OCI-LY3 (cell line): Measurements from ENCODE around the gene FAM227B.

Source experiments
- CTCF ChIP-seq: fragments of 200-600, 300-600 bp; sonication (generic); IDR thresholded peaks from 2 replicates; pipeline ENCODE4 v1.5.1; 2014; ENCODE audit warnings: antibody characterized with exemption, low read length, low read depth
- EZH2phosphoT487 ChIP-seq: fragments of 200-600 bp; shearing (Covaris generic); IDR thresholded peaks from 2 replicates; pipeline ENCODE4 v1.6.1; 2018; ENCODE audit warnings: antibody characterized with exemption, mixed run types, low read depth

DNA sequence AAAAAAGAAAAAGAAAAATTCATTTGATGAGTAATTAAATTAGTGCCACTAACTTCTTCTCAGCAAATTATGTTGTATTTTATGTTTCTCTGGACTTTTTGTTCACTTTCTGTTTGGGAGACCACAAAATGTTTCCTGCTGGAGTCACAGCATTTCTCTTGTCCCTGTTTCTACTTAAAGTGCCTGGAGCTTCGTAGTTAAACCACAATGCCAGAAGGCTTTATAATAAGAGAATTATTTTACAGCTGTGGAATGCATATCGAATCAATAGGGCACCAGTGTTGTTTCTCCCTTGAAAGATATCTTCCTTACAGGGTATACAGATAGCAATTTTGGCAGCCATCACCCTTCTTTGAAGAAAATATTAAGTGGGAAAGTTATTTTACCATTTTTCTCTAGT lies 3.4 kb upstream of the FAM227B start:
- TF ChIP-seq CTCF (no peak), EZH2phosphoT487 (no peak)
